M059J (cell line): ENCODE data around the gene HMX2. TPM values are rescaled to one million over a fixed set of nuclear protein-coding genes. Genes with fewer than 3 reads are reported as not detected.

Experiments
- DNase-seq: peaks from one replicate; pipeline ENCODE4 v3.0.0-alpha.2; 2012; ENCODE audit warnings: low read depth
- total RNA-seq: library from RNA; depleted of rRNA; stranded (reverse); fragments of >200 nt; shearing (Covaris generic); gene quantifications from 2 replicates; pipeline ENCODE4 v1.2.3, GENCODE V29; 2014; rRNA removed

Gene HMX2
- total RNA-seq, 1 experiment from 2014 or later, result 0.07 TPM

DNA sequence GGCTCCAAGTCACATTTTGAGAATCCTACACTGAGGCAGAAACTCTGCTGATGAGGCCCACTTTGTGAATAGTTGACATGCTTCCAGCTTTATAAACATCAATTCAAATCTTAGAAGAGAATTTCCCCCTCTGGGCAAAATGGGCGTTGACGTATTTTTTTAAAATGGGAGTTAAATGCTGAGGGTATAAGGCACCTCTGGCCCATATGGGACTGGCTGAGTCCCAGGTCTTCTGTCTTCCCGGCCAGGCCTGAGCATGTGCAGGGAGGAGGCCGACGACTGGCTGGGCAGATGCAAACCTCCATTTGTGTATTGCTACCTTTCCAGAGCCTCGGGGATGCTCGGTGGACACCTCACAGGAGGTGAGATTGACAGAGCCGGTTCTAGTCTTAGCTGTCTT is 44.0 kb downstream of the HMX2 start:
- DNase-seq, result no peak

DNA sequence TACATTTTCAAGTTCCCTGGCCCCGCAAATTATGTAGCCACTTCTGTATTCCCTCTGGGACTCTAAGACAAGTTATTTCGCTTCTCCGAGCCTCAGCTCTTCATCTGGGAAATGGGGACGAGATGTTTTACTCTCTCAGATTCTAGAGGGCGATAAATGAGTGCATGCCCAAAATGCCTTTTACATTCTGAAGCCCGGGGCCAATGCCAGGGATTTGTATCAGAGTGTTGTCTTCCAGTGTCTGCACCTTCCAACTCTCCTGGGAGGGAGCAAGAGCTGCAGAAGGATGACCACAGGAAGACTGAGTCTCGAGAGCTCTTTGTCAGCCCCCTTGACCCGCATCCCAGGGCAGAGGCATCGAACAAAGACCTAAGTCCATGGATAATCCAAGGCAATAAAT is 46.1 kb downstream of the HMX2 start:
- DNase-seq, result no peak

Other genes with a start within 250 kb of the HMX2 start
- not detected in 2 replicates for gene FAM24A, start 237.5 kb upstream of the HMX2 start, total RNA-seq
- gene C10orf88, start 193.9 kb upstream of the HMX2 start, total RNA-seq, result 9.1 and 12.6 TPM in 2 replicates
- 14.1 and 16.6 TPM in 2 replicates for gene PSTK, start 167.7 kb upstream of the HMX2 start, total RNA-seq
- 1.7 and 3.6 TPM in 2 replicates for gene IKZF5, start 139.3 kb upstream of the HMX2 start, total RNA-seq
- gene ACADSB, start 139.1 kb upstream of the HMX2 start, total RNA-seq, result 2.3 and 3.8 TPM in 2 replicates
- not detected in 2 replicates for gene HMX3, start 12.2 kb upstream of the HMX2 start, total RNA-seq
- gene BUB3, start 6.3 kb downstream of the HMX2 start, total RNA-seq, result 256 and 276 TPM in 2 replicates